ENCODE measurements around the gene ESRRA. TPM values are rescaled to one million over a fixed set of nuclear protein-coding genes. Genes with fewer than 3 reads are reported as not detected.
"Not testable (repeated sequence)": the region's sequence is repeated elsewhere in the genome, so short reads cannot be mapped to it uniquely, and the experiment has no call there.

Gene ESRRA
- total RNA-seq, 5 donors from 2014 or later (not counting 1 experiment from before 2014, with no cell fraction given): 20.2 to 43.1 (median 39.7) TPM

DNA sequence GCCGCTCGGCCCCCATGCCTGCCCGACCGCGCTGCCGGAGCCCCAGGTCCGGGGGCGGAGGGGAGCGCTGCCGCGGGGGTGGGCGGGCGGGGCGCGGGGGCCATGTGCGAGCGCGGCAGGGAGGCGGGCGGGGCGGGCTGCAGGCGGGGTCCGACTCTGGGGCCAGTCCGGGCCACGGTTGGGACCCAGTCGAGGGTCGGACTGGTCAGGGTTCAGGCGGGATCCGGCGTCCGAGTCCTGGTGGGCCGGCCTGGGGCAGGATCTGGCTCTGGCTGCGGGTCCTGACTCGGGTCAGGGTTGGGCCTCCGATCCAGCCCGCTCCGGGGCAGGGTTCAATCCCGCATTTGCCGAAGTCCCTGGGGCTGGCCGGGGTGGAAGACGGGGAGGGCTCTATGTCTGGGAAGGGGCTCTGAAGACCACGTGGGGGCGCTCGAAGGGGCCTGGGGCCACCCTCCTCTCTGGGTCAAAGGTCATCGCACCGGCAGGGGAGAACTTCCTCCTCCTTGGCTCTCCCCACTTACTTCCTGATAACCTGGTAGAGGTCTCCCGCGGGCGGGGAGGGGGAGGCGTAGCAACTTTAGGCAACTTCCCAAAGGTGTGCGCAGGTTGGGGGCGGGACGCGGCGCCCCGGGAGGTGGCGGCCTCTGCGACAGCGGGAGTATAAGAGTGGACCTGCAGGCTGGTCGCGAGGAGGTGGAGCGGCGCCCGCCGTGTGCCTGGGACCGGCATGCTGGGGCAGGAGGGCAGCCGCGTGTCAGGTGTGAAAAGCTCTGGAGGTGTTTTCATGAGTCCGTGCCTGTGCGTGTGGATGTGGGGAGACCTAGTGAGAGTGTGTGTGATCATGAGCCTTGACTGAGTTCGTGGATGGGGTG lies 603 bp downstream of the ESRRA start:
- Histone ChIP-seq H3K27ac (ENCODE audit: low read length) (peak overlapping the region; percentile 60), H3K9me3 (no peaks in the 10 kb centered on the region), H3K36me3 (ENCODE audit: control insufficient read depth in 2 of 2, extremely low read depth in 1 of 2, insufficient read depth in 1 of 2, low read length in 1 of 2) (no peaks in the 10 kb centered on the region), H3K27me3 (replicated peaks in 1 of 2; ENCODE audit: control insufficient read depth in 2 of 2, extremely low read depth in 1 of 2, insufficient read depth in 2 of 2, low read length in 1 of 2) (peaks cover 0 to 31% of the 10 kb centered on the region in 2 experiments), H3K4me3 (ENCODE audit: control insufficient read depth in 1 of 2, extremely low read depth in 1 of 2, low read length in 1 of 2) (peak overlapping the region; percentile 52 to 65), H3K4me1 (ENCODE audit: control insufficient read depth in 1 of 2, extremely low read depth in 1 of 2, insufficient read depth in 2 of 2, low read length in 2 of 2) (peaks cover 6 to 41% of the 10 kb centered on the region in 2 experiments)
- peak overlapping the region; percentile 91 to 99 (median 93) for H3K4me3 Mint-ChIP-seq
- ATAC-seq (replicated peaks in 1 of 4) (peak; percentile 15 to 33 (median 32)), DNase-seq (peak; percentile 40 to 77 (median 55))
- H3K4me1 Mint-ChIP-seq: peaks cover 24 to 29% (median 26%) of the 10 kb centered on the region in 3 donors
- ChIA-PET CTCF (interaction anchor here in 1 of 2 donors (0.6 to 5.8 kb wide), 4 partner anchors 12 to 1590 kb away, joined by 4 to 122 read pairs (median 20); partner anchors contain the start of genes FERMT3, PRDX5 and TRMT112), POLR2A (interaction anchor here in 1 of 2 donors (0.6 kb wide), 2 partner anchors 35 to 102 kb away, joined by 3 read pairs; no protein-coding TSS in a partner anchor)
- under 1% methylated on average over 62 of the region's 71 CpGs for WGBS (ENCODE audit: insufficient coverage)
- H3K27me3 Mint-ChIP-seq: peaks cover 1 to 10% of the 10 kb centered on the region in 2 donors
- H3K27ac Mint-ChIP-seq: peak overlapping the region; percentile 85 to 96
- peaks cover 3% of the 10 kb centered on the region for H3K36me3 Mint-ChIP-seq
- H3K9me3 Mint-ChIP-seq: no peaks in the 10 kb centered on the region

DNA sequence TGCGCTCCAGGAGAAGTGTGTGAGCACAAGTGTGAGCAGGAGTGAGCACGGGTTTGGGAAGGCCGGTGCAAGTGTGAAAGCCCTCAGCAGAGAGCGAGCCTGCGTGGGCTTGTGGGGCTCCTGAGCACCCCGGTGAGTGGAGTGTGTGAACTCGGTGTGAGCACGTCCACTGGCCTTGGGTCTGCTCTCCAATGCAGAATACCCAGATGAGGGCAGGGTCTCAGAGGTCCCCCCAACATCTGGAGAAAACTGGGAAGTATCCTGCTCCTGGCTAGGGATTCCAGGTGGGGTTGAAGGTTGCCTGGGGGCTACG lies 1.2 kb downstream of the ESRRA start:
- Mint-ChIP-seq H3K27ac (peak overlapping the region; percentile 85 to 96), H3K27me3 (peaks cover 0 to 8% of the 10 kb centered on the region in 2 donors), H3K4me3 (peak overlapping the region; percentile 91 to 99 (median 93)), H3K36me3 (peaks cover 3% of the 10 kb centered on the region), H3K4me1 (peaks cover 24 to 27% (median 27%) of the 10 kb centered on the region in 3 donors), H3K9me3 (no peaks in the 10 kb centered on the region)
- ATAC-seq (replicated peaks in 1 of 4) (no peak), DNase-seq (no peak)
- Histone ChIP-seq H3K9me3 (no peaks in the 10 kb centered on the region), H3K27ac (ENCODE audit: low read length) (peak overlapping the region; percentile 60), H3K36me3 (ENCODE audit: control insufficient read depth in 2 of 2, extremely low read depth in 1 of 2, insufficient read depth in 1 of 2, low read length in 1 of 2) (no peaks in the 10 kb centered on the region), H3K4me1 (ENCODE audit: control insufficient read depth in 1 of 2, extremely low read depth in 1 of 2, insufficient read depth in 2 of 2, low read length in 2 of 2) (peaks cover 6 to 38% of the 10 kb centered on the region in 2 experiments), H3K27me3 (replicated peaks in 1 of 2; ENCODE audit: control insufficient read depth in 2 of 2, extremely low read depth in 1 of 2, insufficient read depth in 2 of 2, low read length in 1 of 2) (peaks cover 0 to 25% of the 10 kb centered on the region in 2 experiments), H3K4me3 (ENCODE audit: control insufficient read depth in 1 of 2, extremely low read depth in 1 of 2, low read length in 1 of 2) (peak overlapping the region; percentile 52 to 65)
- ChIA-PET POLR2A (no interaction called here), CTCF (interaction anchor here in 1 of 2 donors (5.2 kb wide), 1 partner anchor 11 kb away, joined by 35 read pairs; the partner anchor contains the start of genes PRDX5 and TRMT112)
- WGBS (ENCODE audit: insufficient coverage): 6% methylated on average over 2 of the region's 9 CpGs

DNA sequence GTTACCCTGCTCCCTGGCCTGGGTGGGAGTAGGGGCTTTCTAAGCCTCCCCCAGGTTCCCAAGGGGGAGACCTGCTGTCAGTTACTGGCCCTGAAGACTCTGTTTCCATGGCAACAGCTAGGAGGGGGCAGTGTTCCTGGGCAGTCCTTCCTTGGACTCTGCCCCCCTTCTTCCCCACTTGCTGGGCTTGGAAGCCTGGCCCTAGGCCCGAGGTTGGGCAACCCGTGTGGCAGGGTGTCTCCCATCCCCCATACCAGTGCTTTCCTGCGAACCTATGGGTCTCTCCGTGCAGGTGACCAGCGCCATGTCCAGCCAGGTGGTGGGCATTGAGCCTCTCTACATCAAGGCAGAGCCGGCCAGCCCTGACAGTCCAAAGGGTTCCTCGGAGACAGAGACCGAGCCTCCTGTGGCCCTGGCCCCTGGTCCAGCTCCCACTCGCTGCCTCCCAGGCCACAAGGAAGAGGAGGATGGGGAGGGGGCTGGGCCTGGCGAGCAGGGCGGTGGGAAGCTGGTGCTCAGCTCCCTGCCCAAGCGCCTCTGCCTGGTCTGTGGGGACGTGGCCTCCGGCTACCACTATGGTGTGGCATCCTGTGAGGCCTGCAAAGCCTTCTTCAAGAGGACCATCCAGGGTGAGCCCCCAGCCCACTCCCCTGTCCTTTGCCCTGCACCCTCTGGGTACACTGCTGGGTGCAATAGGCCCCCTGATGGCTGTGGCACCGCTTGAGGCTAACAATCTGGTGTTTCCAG lies 1.7 kb downstream of the ESRRA start:
- CTCF ChIA-PET: interaction anchor here in 1 of 2 donors (5.2 kb wide), 1 partner anchor 11 kb away, joined by 35 read pairs; the partner anchor contains the start of genes PRDX5 and TRMT112
- H3K4me3 ChIP-seq (ENCODE audit: control insufficient read depth in 1 of 2, extremely low read depth in 1 of 2, low read length in 1 of 2): peak overlapping the region; percentile 52 to 65
- H3K4me1 Mint-ChIP-seq: peaks cover 24 to 25% (median 24%) of the 10 kb centered on the region in 3 donors

DNA sequence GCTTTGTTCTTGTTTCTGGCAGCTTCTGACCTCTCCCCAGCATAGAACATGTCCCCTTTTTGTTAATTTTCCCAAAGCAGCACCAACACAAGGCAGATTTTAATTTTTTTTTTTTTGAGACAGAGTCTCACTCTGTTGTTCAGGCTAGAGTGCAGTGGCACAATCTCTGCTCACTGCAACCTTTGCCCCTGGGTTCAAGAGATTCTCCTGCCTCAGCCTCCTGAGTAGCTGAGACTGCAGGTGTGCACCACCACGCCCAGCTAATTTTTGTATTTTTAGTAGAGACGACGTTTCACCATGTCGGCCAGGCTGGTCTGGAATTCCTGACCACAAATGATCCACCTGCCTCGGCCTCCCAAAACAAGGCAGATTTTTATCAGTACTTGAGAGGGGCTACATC lies 2.5 kb downstream of the ESRRA start:
- H3K4me1 Mint-ChIP-seq: peaks cover 28 to 30% (median 29%) of the 10 kb centered on the region in 3 donors
- not testable (repeated sequence) for ATAC-seq (replicated peaks in 1 of 4); H3K9me3 ChIP-seq; H3K36me3 Mint-ChIP-seq; DNase-seq; H3K4me3 ChIP-seq (ENCODE audit: control insufficient read depth in 1 of 2, extremely low read depth in 1 of 2, low read length in 1 of 2); H3K27me3 Mint-ChIP-seq; H3K9me3 Mint-ChIP-seq; H3K27ac ChIP-seq (ENCODE audit: low read length); H3K36me3 ChIP-seq (ENCODE audit: control insufficient read depth in 2 of 2, extremely low read depth in 1 of 2, insufficient read depth in 1 of 2, low read length in 1 of 2)
- H3K4me3 Mint-ChIP-seq: peak overlapping the region; percentile 42 to 99 (median 58)
- peaks cover 0 to 12% of the 10 kb centered on the region in 2 experiments for H3K27me3 ChIP-seq (replicated peaks in 1 of 2; ENCODE audit: control insufficient read depth in 2 of 2, extremely low read depth in 1 of 2, insufficient read depth in 2 of 2, low read length in 1 of 2)
- WGBS (ENCODE audit: insufficient coverage): 100% methylated on average over 2 of the region's 5 CpGs
- ChIA-PET POLR2A (interaction anchor here in 1 of 2 donors (0.7 kb wide), 2 partner anchors 9 to 101 kb away, joined by 3 to 5 read pairs; no protein-coding TSS in a partner anchor), CTCF (interaction anchor here (0.7 to 5.2 kb wide), 2 partner anchors 10 to 117 kb away, joined by 4 to 35 read pairs; partner anchors contain the start of genes PRDX5 (in 1 of the 2) and TRMT112 (in 1 of the 2))
- H3K4me1 ChIP-seq (ENCODE audit: control insufficient read depth in 1 of 2, extremely low read depth in 1 of 2, insufficient read depth in 2 of 2, low read length in 2 of 2): peaks cover 6 to 39% of the 10 kb centered on the region in 2 experiments
- peak overlapping the region; percentile 61 to 70 for H3K27ac Mint-ChIP-seq

More for the DNA sequence above, 1.7 kb downstream of the ESRRA start:
- no peak for DNase-seq
- H3K9me3 Mint-ChIP-seq: no peaks in the 10 kb centered on the region
- peak overlapping the region; percentile 91 to 99 (median 93) for H3K4me3 Mint-ChIP-seq
- Histone ChIP-seq H3K9me3 (no peaks in the 10 kb centered on the region), H3K36me3 (ENCODE audit: control insufficient read depth in 2 of 2, extremely low read depth in 1 of 2, insufficient read depth in 1 of 2, low read length in 1 of 2) (no peaks in the 10 kb centered on the region), H3K27me3 (replicated peaks in 1 of 2; ENCODE audit: control insufficient read depth in 2 of 2, extremely low read depth in 1 of 2, insufficient read depth in 2 of 2, low read length in 1 of 2) (peaks cover 0 to 20% of the 10 kb centered on the region in 2 experiments), H3K4me1 (ENCODE audit: control insufficient read depth in 1 of 2, extremely low read depth in 1 of 2, insufficient read depth in 2 of 2, low read length in 2 of 2) (peaks cover 6 to 35% of the 10 kb centered on the region in 2 experiments), H3K27ac (ENCODE audit: low read length) (peak overlapping the region; percentile 60)
- peak overlapping the region; percentile 44 to 70 for H3K27ac Mint-ChIP-seq
- POLR2A ChIA-PET: interaction anchor here in 1 of 2 donors (0.7 kb wide), 1 partner anchor 100 kb away, joined by 3 read pairs; no protein-coding TSS in a partner anchor
- peaks cover 0 to 2% of the 10 kb centered on the region in 2 donors for H3K27me3 Mint-ChIP-seq
- ATAC-seq (replicated peaks in 1 of 4): no peak
- peaks cover 3% of the 10 kb centered on the region for H3K36me3 Mint-ChIP-seq
- WGBS (ENCODE audit: insufficient coverage): 94% methylated on average over 10 of the region's 15 CpGs

DNA sequence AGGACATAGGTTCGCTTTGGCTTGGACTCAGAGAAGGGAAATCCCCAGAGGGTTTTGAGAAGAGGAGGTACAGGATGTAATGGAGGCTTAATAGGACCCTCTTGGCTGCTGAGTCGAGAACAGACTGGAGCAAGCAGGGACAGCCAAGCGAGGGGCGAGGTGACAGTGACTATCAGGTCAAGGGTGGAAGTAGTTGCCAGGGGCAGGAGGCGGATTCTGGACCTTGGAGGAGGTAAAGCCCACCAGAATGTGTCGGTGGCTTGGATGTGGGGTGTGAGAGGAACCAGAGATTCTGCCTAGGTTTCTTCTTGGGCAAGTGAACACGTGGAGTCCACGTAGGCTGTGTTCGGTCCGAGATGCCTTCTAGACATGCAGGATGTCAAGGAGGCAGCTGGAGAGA lies 7.6 kb downstream of the ESRRA start:
- no peak overlapping the region for H3K27ac ChIP-seq (ENCODE audit: low read length)
- DNase-seq (no peak), ATAC-seq (replicated peaks in 1 of 4) (no peak)

More for the DNA sequence above, 7.6 kb downstream of the ESRRA start:
- Mint-ChIP-seq H3K27me3 (no peaks in the 10 kb centered on the region), H3K36me3 (peaks cover 13% of the 10 kb centered on the region), H3K9me3 (no peaks in the 10 kb centered on the region), H3K4me1 (peaks cover 22 to 28% (median 28%) of the 10 kb centered on the region in 3 donors), H3K27ac (peak overlapping the region; percentile 42 to 50), H3K4me3 (peak overlapping the region in 1 of 3 donors; percentile 39)
- no peak overlapping the region for H3K4me3 ChIP-seq (ENCODE audit: control insufficient read depth in 1 of 2, extremely low read depth in 1 of 2, low read length in 1 of 2)
- POLR2A ChIA-PET: no interaction called here
- CTCF ChIA-PET: no interaction called here
- peaks cover 0 to 28% of the 10 kb centered on the region in 2 experiments for H3K4me1 ChIP-seq (ENCODE audit: control insufficient read depth in 1 of 2, extremely low read depth in 1 of 2, insufficient read depth in 2 of 2, low read length in 2 of 2)
- 94% methylated on average over 9 of the region's 10 CpGs for WGBS (ENCODE audit: insufficient coverage)
- H3K27me3 ChIP-seq (replicated peaks in 1 of 2; ENCODE audit: control insufficient read depth in 2 of 2, extremely low read depth in 1 of 2, insufficient read depth in 2 of 2, low read length in 1 of 2): no peaks in the 10 kb centered on the region
- no peaks in the 10 kb centered on the region for H3K9me3 ChIP-seq
- H3K36me3 ChIP-seq (ENCODE audit: control insufficient read depth in 2 of 2, extremely low read depth in 1 of 2, insufficient read depth in 1 of 2, low read length in 1 of 2): peaks cover 0 to 20% of the 10 kb centered on the region in 2 donors

Measured in T-cell (primary cell).